HEK293 (cell line): Measurements from ENCODE around the gene MORF4L1.

Source experiments
- KLF7 ChIP-seq: fragments of 450-650 bp; formaldehyde crosslinking; IDR thresholded peaks from 2 replicates; pipeline ENCODE4 v1.5.1; 2016; ENCODE audit warnings: missing biosample characterization, missing genetic modification characterization, borderline replicate concordance
- ZBTB11 ChIP-seq: fragments of 450-650 bp; formaldehyde crosslinking; conservative IDR thresholded peaks from 2 replicates; pipeline ENCODE4 v1.5.1; 2016; ENCODE audit warnings: low read depth, missing biosample characterization, missing genetic modification characterization
- ZNF544 ChIP-seq: fragments of 450-650 bp; formaldehyde crosslinking; IDR thresholded peaks from 2 replicates; pipeline ENCODE4 v1.5.0; 2017; ENCODE audit warnings: missing biosample characterization, missing genetic modification characterization

GRCh38 chr15:78878356-78878755 lies 5.7 kb downstream of the MORF4L1 start:
- no peak for TF ChIP-seq KLF7 (tag by site-specific recombination)
- no peak for TF ChIP-seq ZNF544 (tag by site-specific recombination)
- no peak for TF ChIP-seq ZBTB11 (tag by site-specific recombination)
